Fibroblast of lung (primary cell): ENCODE measurements around the gene F13B.

Experiments
- CTCF ChIP-seq, 2 donors: IDR thresholded peaks in 1 of 2; conservative IDR thresholded peaks in 1 of 2; 1 replicate in 1 of 2; 2 replicates in 1 of 2; pipeline ENCODE4 v1.5.1; 2011 to 2012; ENCODE audit warnings: low read length in 2 of 2, control low read depth in 1 of 2, inconsistent platforms in 1 of 2, low read depth in 1 of 2, mild to moderate bottlenecking in 1 of 2
- EZH2 ChIP-seq: IDR thresholded peaks from 2 replicates; pipeline ENCODE4 v1.5.1; 2012; ENCODE audit warnings: low read length, control low read depth, mild to moderate bottlenecking; ENCODE audit errors: missing control alignments

- no peak for TF ChIP-seq CTCF (conservative IDR thresholded peaks at IDR 0.05 in 1 of 2, IDR thresholded peaks at IDR 0.05 in 1 of 2; ENCODE audit: low read depth in 1 of 2, low read length in 2 of 2)
- TF ChIP-seq EZH2: no peak
Measured at GRCh38 chr1:197081117-197081753, 14.2 kb upstream of the F13B start.
